ENCODE data around the gene SLC35C1. TPM values are rescaled to one million over a fixed set of nuclear protein-coding genes. Genes with fewer than 3 reads are reported as not detected.

The SLC35C1 gene
- total and polyA plus RNA-seq, 2 donors (not counting 1 experiment from before 2014, with no cell fraction given): 4.4 to 12.5 TPM

GRCh38 chr11:45771566-45772448, 33.1 kb upstream of the SLC35C1 start:
- H3K9me3 ChIP-seq (ENCODE audit: control extremely low read depth in 1 of 3, control insufficient read depth in 2 of 3, insufficient read depth in 1 of 3, low read length in 2 of 3): no peaks in the 10 kb centered on the region
- H3K79me2 ChIP-seq (ENCODE audit: control insufficient read depth, insufficient read depth, low read length): no peaks in the 10 kb centered on the region
- Mint-ChIP-seq H3K4me3 (peak overlapping the region; percentile 90), H3K27me3 (peaks cover 7% of the 10 kb centered on the region), H3K27ac (peak overlapping the region; percentile 50), H3K9me3 (ENCODE audit: insufficient read depth) (no peaks in the 10 kb centered on the region), H3K4me1 (peaks cover 18% of the 10 kb centered on the region)
- H3K36me3 ChIP-seq (replicated peaks in 1 of 2; ENCODE audit: control extremely low read depth in 1 of 2, control insufficient read depth in 1 of 2, extremely low read depth in 1 of 2, insufficient read depth in 2 of 2, low read length in 1 of 2): no peaks in the 10 kb centered on the region
- WGBS (ENCODE audit: insufficient coverage): 6% methylated on average over 30 of the region's 31 CpGs
- peaks cover 6 to 16% of the 10 kb centered on the region in 2 donors for H3K4me1 ChIP-seq (ENCODE audit: control insufficient read depth in 2 of 2, insufficient read depth in 2 of 2, low read length in 2 of 2)
- peak overlapping the region; percentile 74 for H3K9ac ChIP-seq (ENCODE audit: low read length)
- H4K20me1 ChIP-seq (ENCODE audit: control insufficient read depth, insufficient read depth, low read length, poor library complexity, severe bottlenecking): no peaks in the 10 kb centered on the region
- peak overlapping the region; percentile 87 for H3K4me2 ChIP-seq (replicated peaks; ENCODE audit: low read depth, low read length, poor library complexity, severe bottlenecking)
- peak overlapping the region in 1 of 2 donors; percentile 8 for H3K27ac ChIP-seq (ENCODE audit: low read length in 2 of 2)
- no peaks in the 10 kb centered on the region for H3K27me3 ChIP-seq (replicated peaks in 1 of 4; ENCODE audit: control extremely low read depth in 1 of 4, control insufficient read depth in 3 of 4, insufficient read depth in 4 of 4, low read length in 3 of 4)
- no peak for TF ChIP-seq EZH2 (IDR thresholded peaks at IDR 0.05; ENCODE audit: borderline replicate concordance, insufficient read depth, low read depth, low read length, poor library complexity, severe bottlenecking)
- TF ChIP-seq CTCF (IDR thresholded peaks at IDR 0.05): peak; percentile 77
- ChIA-PET CTCF (interaction anchor here (0.6 to 3.6 kb wide), 55 partner anchors 9 to 845 kb away, joined by 3 to 76 read pairs (median 5); partner anchors contain the start of genes CRY2, PEX16 and SLC35C1), POLR2A (interaction anchor here (0.7 to 1.1 kb wide), 3 partner anchors 33 to 158 kb away, joined by 3 to 4 read pairs (median 4); partner anchors contain the start of gene SLC35C1)
- peak overlapping the region; percentile 35 to 86 (median 63) for H3K4me3 ChIP-seq (ENCODE audit: control extremely low read depth in 1 of 5, extremely low read depth in 1 of 5, insufficient read depth in 1 of 5, low read depth in 2 of 5, low read length in 4 of 5)
- peak overlapping the region; percentile 86 for H2AFZ ChIP-seq (ENCODE audit: insufficient read depth, low read depth, low read length, poor library complexity, severe bottlenecking)
- ATAC-seq (ENCODE audit: low read depth) (peak; percentile 80), DNase-seq (peak; percentile 83)
- intact Hi-C loops (cut with micrococcal nuclease): loop anchor here (1.0 to 5.0 kb wide), 4 partner anchors 32 to 435 kb away; partner anchors contain the start of gene PHF21A

All from B cell (primary cell).